HG03060 (cell line): ENCODE results near the gene GPC4.
"Not testable (repeated sequence)": the region's sequence is repeated elsewhere in the genome, so short reads cannot be mapped to it uniquely, and the experiment has no call there.

Experiments used
- ATAC-seq: cut with Tn5 transposase; IDR thresholded peaks from one replicate; pipeline ENCODE4 v1.9.1; 2021; ENCODE audit warnings: low read depth, moderate number of reproducible peaks; ENCODE audit not compliant: unreplicated experiment

The GPC4 gene

DNA sequence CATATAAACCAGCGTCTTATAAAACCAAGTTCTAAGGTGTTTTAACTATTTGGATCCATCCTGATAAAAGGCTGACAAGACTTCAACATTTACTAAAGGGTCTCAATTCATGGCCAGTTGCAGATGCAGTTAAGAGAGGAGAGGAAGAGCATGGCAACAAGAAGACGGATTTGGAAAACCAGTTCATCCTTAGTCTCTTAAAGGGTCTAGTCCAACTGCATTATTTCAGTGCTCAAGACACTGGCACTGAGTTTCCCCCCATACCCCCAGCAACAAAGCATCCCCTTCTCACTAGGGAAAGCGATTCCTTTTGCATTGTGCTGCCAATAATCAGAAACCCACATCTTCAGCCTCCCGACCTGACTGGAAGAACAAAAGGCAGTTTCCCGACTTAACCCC is 106.8 kb downstream of the GPC4 start:
- ATAC-seq: no peak

DNA sequence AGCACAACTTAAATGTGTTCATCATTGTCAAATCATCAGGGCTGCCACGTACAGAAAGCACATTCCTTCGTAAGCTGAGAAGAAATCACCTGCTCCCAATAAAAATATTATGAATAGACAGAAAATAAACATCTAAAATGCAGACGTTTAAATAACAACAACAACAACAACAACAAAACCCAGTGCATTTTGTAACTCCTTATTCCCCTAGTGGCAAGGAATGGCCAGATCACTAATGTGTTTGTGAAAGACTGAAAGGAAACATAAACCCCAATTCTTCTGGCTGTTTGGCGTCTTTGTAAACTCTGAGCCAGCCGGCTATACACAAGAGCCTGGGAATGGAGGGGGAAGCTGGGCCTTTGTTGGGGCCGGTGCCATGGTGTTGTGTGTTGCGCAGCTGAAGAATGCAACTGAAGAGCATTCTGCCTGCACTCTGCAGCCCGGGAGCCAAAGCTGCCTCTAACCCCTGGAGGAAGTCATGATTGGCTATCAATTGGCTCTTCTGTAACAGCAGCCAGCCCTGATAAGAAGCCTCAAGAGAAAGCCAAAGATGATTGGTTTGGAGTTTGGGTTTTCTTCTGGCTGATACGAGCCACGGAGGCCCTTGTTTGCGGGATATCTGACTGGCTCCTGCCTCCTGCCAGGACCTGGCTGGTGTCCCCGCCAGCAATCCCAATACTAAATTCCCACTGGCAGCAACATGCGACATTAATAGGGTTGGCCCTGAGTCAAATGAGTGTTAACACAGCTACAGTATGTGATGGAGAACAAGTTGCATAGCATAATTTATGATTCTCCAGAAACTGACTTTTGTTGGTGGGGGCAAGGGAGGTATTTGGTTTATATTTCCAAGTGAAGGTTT is 107.4 kb downstream of the GPC4 start:
- ATAC-seq: no peak

DNA sequence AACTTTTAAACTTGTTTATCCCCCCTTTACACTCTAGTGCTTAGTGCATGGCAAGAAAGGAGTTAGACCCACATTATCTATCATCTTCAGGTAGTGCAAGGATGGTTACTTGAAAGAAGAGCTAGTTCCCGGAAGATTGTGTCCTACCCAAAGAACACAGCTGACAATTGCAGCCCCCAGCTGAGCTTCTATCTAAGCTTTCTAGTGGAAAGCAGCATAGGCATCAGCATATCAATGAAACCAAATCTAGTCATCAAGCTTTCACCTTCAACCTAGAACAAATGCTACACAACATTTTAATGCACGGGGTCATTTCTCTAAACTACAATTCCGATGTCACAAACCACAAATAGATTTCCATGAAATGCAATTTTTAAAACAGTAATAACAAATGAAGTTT is 108.2 kb downstream of the GPC4 start:
- ATAC-seq: no peak

DNA sequence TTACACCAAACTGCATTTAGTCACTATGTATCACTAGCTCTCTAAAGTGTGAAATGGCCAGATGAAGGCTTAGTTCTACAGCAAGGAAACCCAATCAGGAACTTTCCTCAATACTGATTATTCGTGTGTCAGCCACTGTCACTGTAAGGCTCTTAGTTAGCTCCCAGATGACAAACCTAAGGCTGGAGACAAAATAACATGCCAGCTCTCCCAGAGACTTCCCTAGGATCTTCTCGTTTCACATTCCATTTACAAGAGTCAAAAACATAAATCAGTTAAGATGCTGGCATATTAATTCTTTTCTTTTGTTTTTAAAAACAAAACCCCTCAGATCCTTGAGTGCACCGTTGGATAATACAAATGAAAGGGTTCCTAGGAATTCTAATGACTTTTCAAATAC is 109.0 kb downstream of the GPC4 start:
- no peak for ATAC-seq

DNA sequence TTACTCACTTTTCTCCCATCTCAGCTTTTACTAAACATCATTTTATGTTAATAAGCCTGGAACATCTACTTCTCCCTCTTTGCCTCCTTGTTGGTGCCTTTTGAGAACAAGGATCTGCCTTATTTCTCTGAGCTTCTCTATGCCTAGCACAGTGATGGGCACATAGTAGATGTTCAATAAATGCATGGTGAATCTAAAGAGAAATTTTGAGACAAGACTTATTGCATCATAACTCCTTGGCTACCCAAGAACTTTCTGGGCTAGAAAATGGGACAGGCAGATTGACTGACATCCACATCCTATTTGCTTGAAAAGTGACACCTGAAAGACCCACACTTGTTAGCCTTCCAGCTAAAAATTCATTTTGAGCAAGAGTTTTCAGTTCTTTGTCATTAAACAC is 109.9 kb downstream of the GPC4 start:
- no peak for ATAC-seq

DNA sequence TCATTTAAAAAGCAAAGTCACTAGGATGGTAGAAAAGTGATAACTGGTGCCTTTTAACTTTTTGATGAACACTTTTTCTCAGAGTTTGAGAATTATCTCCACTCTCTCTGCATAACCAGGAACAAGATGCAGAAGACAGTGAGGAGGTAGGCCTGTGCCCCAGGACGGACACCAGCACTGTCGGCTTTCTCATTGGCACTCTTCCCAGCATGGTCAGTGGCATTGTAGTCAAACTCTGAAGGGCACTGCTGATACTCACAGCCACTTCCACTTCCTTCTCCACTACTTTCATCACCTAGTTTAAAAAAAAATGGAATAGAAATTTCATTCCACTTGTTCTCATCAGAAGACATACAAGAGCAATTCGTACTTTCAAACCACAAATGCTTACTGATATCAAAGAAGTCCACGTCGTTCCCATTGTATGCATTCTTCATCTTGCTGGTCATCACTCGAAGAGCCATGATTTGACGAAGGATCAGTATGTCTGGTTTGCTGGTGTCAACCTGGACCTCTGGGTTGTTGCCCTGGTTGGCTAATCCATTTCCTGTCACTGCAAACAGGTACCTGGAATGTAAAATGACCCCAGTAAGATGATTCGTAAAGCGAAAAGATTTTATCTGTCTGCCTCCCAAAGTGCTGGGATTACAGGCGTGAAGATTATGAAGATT is 112.4 kb downstream of the GPC4 start:
- ATAC-seq: no peak

DNA sequence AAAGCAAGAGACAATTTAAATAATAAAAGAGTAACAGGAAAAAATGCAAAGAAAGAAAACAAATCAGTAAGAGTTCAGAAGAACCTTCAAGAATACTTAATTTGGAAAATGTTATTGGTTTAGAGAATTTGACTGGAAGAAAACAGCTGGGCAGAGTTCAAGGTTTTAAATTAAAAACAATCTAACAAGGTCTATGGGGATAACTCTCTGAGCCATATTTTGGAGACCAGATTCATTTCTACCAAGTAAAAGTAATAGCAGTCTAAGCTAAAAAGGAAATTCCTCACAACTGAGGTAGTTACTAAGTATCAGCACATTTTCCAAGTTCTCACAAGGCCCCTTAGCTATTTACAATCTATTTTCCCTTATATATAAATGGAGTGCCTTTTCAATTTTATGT is 114.7 kb downstream of the GPC4 start:
- ATAC-seq: no peak

DNA sequence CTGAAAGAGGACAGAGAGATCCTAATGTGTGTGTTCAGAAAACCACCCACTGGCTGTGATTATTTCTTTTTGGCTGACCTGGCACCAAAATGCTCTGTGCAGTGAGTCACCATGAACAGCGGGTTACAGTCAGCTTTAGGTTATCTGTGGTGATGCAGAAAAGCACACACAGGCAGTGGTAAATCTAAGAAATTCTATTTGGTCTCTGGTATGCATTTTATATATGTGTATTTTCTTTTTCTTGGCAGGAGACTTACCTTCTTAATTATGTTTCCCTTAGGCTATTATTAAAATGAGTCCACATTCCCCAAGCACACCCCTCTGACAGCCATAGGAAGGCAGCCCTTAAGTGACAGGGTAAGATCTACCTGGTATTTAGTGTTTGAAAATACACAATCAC is 118.0 kb downstream of the GPC4 start:
- ATAC-seq: no peak

DNA sequence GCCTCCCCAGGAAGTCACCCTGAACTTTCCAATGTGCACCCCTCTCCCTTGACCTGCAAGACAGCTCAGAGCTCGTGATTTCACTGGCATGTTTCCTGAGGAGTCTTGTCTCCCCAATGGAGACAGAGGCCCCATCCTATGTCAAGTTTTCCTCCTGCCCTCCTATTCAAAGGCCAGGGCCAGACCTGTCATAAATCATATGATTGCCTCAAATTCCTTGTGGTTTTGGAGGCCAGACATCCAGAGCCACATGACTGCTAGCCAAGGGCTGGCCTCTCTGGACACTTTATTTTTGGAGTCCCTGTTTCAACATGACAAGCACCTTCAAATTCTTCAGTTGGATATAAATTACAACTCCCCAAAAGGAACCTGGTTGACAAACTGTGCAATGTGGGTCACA is 121.2 kb downstream of the GPC4 start:
- no peak for ATAC-seq

DNA sequence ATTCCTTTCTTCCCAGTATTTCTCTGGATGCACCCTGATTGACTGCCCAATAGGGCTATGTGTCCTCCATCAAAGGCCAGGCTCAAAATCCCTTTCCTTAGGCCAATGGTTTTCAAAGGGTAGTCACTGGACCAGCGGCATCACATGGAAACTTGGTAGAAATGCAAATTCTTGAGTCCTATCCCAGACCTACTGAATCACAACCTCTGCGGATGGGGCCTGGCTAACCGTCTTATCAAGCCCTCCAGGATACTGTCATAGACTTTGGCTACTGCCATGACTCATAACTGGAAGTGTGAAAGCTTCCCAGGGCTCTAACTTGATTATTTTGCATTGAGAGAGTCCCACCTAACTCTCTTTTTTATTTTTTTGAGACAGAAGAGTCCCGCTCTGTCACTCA is 125.2 kb downstream of the GPC4 start:
- ATAC-seq: no peak

DNA sequence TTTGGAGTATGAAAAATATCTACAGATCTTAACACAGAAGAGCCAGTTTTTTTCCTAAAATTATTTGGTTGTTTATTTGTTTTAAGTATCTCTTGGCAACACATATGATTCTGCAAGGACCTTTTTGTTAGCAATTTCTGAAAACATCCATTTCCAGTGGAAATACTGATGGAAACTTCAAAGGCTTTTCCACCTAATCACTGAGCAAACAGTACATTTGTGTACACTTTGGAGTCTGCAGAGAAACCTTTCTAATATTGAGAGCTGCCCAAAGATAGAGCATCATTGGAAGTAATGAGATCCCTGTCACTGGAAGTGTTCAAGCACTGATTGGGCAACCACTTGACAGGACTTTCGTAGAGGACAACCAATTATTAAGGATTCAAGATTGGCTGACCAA is 127.4 kb downstream of the GPC4 start:
- no peak for ATAC-seq

DNA sequence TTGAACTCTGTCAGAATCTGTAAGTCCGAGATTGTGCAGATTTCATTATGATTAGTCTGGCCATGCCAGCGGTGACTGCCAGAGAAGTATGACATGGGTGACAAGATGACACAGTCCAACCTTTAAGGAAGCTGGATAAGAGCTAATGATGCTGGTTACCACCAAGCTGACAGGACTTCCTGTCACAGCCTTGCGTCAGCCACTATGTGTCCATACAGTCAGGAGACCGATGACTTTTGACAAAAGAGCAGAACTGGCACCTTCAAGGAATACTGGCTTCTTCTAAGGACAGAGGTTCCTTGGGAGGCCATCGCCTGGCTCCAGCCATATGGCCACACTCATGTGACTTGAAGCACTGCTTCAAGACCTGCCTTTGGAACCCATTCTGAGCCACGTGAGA is 129.9 kb downstream of the GPC4 start:
- no peak for ATAC-seq

DNA sequence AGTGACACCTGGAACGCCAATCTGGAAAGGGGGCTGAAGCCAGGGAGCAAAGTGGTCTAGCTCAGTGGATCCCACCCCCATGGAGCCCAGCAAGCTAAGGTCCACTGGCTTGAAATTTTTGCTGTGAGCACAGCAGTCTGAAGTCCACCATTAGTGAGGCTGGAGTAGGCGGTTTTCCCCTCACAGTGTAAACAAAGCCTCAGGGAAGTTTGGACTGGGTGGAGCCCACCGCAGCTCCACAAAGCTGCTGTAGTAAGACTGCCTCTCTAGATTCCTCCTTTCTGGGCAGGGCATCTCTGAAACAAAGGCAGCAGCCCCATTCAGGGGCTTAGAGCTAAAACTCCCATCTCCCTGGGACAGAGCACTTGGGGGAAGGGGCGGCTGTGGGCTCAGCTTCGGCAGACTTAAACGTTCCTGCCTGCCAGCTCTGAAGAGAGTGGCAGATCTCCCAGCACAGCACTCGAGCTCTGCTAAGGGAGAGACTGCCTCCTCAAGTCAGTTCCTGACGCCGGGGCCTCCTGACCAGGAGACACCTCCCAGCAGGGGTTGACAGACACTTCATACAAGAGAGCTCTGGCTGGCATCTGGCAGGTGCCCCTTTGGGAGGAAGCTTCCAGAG is 136.1 kb downstream of the GPC4 start:
- not testable (repeated sequence) for ATAC-seq

DNA sequence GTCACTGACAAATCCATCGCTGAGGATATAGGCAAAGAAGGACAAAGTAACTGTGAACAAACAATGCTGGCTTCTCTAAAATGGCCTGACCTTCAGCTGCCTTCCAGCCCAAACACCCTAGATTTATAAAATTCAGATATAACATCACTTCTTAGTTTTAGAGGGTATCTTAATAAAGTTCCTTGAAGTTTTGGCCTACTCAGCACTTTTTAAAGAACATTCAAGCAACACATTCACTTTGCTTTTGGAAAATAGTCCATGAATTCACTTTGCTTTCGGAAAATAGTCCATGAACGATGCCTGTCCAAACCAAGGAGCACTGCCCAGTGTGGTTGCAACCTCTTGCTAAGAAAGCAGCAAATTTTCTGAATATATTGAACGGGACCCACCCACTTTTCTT is 142.1 kb downstream of the GPC4 start:
- ATAC-seq: no peak

DNA sequence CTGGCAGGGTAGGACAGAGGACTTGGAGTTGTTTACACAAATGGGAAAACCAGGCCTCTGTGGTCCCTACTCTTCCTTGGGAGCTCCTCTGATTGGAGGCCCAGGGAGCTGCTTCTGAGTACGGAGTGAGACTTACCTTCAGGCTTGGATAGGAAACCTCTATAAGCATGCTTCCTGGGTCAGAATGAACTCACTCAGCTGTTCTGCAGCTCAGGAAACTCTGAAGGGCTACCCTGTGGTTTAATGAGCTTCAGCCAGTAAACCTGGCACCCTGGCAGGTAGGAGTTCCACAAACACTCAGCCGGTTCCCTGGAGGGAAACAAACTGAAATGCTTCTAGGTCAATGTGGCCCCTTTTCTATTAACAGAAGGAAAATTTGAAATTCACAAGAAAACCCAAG is 146.1 kb downstream of the GPC4 start:
- no peak for ATAC-seq

DNA sequence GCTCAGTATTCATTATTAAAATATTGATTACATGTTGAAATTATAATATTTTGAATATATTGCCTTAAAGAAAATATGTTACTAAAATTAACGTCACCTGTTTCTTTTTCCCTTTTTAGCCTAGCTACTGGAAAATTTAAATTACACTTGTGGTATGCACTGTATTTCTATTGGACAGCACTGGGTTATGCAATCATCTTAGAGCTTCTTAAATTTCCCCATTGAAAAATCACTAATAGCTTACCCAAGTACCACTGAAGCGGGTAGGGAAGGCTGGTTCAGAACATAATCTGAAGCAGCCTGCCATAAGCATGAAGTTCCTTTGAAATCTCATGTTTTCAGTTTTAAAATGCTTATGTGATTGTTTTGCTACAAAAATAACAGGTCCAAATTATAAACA is 147.7 kb downstream of the GPC4 start:
- ATAC-seq: no peak

DNA sequence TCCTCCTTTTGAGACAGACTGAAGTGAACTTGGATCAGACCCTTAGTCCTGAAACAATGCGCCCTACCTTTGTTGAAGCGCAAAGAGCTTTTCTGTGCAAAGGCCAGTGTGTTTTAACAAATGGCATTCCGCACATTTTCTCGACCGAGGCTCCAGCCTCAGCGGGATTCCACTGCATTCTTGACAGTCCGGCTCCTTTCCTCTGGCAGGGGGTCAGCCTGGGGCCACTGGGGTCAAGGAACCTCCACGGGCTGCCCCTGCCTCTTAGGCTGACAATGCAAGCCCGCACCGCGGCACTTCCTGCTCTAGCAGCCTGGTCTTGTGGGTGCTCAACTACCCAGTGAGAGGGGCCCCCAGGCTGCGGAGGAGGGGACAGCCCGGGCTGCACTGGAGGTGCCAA is 150.0 kb downstream of the GPC4 start:
- no peak for ATAC-seq

DNA sequence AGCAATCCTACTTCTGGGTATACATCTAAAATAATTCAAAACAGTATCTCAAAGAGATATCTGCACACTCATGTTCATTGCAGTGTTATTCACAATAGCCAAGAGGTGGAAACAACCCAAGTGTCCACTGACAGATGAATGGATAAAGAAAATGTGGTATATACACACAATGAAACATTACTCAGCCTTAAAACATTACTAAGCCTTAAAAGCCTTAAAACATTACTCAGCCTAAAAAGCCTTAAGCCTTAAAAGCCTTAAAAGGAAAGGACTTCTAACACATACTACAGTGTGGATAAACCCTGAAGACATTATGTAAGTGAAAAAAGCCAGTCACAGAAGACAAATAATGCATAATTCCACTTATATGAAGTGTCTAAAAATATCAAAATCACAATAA is 156.8 kb downstream of the GPC4 start:
- no peak for ATAC-seq

DNA sequence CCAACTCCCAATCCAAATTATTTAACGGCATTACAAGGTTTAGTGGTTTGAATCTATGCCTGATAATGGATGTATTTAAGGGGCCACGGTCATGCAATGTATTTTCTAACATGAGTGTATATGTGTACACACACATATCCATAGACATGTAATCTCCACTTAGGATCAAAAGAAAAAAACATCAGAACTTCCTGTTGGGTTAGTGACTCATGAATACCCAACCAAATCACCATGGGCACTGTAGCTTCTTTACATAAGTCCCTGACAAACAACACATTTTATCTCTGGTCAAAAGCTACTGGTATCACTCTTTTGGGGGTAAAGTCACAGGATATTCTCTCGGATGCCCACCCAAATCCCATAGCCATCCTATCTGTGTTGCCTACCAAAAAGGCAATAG is 160.6 kb downstream of the GPC4 start:
- no peak for ATAC-seq

DNA sequence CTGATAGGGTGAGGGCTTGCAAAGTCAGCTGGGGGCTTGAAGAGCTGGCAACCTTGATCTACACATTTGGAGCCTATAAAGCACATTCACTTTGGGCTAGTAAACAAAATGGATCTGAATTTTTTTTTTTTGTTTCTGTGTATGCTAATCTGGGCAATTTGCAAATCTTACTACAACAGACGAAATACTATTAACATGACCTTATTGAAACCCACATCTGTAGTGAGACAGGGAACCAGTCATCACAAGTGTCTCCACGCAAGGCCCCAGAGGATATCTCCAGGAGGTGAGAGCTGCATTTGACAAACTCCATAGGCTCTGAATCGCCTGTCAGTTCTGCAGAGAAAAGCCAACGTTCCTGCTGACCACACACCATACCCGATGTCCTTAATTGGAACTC is 164.1 kb downstream of the GPC4 start:
- ATAC-seq: no peak

DNA sequence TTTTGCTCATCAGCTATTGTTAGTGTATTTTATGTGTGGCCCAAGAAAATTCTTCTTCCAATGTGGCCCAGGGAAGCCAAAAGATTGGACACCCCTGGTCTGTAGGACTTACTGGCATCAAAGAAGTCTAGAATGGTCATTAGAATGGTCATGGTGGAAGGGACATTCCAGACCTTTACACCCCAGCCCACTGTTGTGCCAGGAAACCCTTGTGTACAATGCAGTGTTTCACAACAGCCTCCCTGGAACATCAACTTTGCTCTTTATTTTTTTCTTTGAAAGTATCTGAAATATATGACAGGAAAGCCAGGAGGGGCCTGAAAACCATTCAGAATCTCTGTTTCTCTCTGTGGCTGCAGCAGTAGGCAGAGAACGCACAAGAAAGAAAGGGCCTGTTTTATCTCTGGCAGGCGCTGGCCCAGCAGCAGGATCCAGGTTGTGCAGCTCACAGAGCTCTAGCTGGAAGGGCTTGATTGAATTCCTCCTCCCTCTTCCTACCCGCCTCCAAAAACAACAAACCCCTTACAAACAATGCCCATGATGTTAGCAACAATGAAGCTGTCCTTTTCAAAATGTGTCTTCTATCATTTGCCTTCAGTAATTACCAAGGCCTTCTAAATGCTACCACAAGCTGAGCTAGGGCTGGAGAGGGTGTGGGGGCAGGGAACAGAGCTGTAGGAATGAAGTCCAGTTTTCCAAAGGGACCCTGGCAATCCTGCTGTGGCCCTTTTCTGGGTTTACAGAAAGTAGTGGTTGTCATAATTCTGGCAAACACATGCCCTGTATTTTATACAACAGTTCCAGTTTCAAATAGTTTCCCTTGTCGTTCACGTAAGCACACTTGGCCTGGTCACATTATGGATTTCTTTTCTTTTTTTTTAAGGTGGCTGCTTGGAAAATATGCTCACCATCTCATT is 164.8 kb downstream of the GPC4 start:
- ATAC-seq: no peak
